B cell (primary cell): ENCODE data around the gene MEAF6. TPM values are rescaled to one million over a fixed set of nuclear protein-coding genes. Genes with fewer than 3 reads are reported as not detected.

Experiments used
- ATAC-seq: fragments of 200-7000 bp; cut with Tn5 transposase; one replicate; pipeline ENCODE4 v1.10.0; 2021; ENCODE audit warnings: low read depth, mild to moderate bottlenecking, moderate number of reproducible peaks, moderate library complexity
- CTCF ChIA-PET: fragments of 350-600 bp; sonication (Branson Sonifier 250); formaldehyde crosslinking; loops from one replicate; lab custom pipeline; 2021; ENCODE audit warnings: antibody characterized with exemption, inconsistent platforms; lab: Charles Lee
- POLR2A ChIA-PET: fragments of 350-600 bp; sonication (Branson Sonifier 250); formaldehyde crosslinking; loops from one replicate; lab custom pipeline; 2021; ENCODE audit warnings: antibody characterized with exemption; lab: Charles Lee
- DNase-seq: peaks from one replicate; pipeline ENCODE4 v3.0.0; 2013
- H2AFZ ChIP-seq: 2 replicates; pipeline ENCODE4 v1.6.1; 2012; ENCODE audit warnings: mild to moderate bottlenecking, low read depth, low read length; ENCODE audit not compliant: insufficient read depth, poor library complexity, severe bottlenecking
- H3K27ac ChIP-seq, 2 donors: 1 replicate in 1 of 2; 2 replicates in 1 of 2; pipeline ENCODE4 v1.5.1; 2012 to 2013; ENCODE audit warnings: low read length in 2 of 2, mild to moderate bottlenecking in 2 of 2, moderate library complexity in 1 of 2
- H3K27me3 ChIP-seq, 4 experiments: fragments of 200-600 bp in 1 of 4; sonication (generic) in 1 of 4; replicated peaks in 1 of 4; 1 replicate in 2 of 4; 2 replicates in 2 of 4; pipeline versions ENCODE4 v1.6.1 to v1.7.0; 2013 to 2016; ENCODE audit warnings: low read length in 3 of 4, mild to moderate bottlenecking in 2 of 4, mixed read lengths in 1 of 4, moderate library complexity in 1 of 4; ENCODE audit not compliant: insufficient read depth in 4 of 4, control insufficient read depth in 3 of 4; ENCODE audit errors: control extremely low read depth in 1 of 4
- H3K36me3 ChIP-seq, 2 experiments: replicated peaks in 1 of 2; 1 replicate in 1 of 2; 2 replicates in 1 of 2; pipeline versions ENCODE4 v1.6.1 to v1.7.1; 2013; ENCODE audit warnings: low read length in 1 of 2; ENCODE audit not compliant: insufficient read depth in 2 of 2, control insufficient read depth in 1 of 2; ENCODE audit errors: control extremely low read depth in 1 of 2, extremely low read depth in 1 of 2
- H3K4me1 ChIP-seq, 2 donors: fragments of 200-600 bp in 1 of 2; sonication (generic) in 1 of 2; 1 replicate in 1 of 2; 2 replicates in 1 of 2; pipeline versions ENCODE4 v1.5.1 to v1.6.1; 2013 to 2017; ENCODE audit warnings: low read length in 2 of 2; ENCODE audit not compliant: control insufficient read depth in 2 of 2, insufficient read depth in 2 of 2
- H3K4me2 ChIP-seq: replicated peaks from 2 replicates; pipeline ENCODE3; 2012; ENCODE audit warnings: mild to moderate bottlenecking, low read depth, low read length; ENCODE audit not compliant: poor library complexity, severe bottlenecking
- H3K4me3 ChIP-seq, 5 experiments: fragments of 200-600 bp in 1 of 5; sonication (generic) in 1 of 5; 1 replicate in 3 of 5; 2 replicates in 2 of 5; pipeline versions ENCODE4 v1.5.1 to v1.7.0; 2011 to 2016; ENCODE audit warnings: low read length in 4 of 5, mild to moderate bottlenecking in 4 of 5, low read depth in 2 of 5, control low read depth in 1 of 5, moderate library complexity in 1 of 5; ENCODE audit not compliant: insufficient read depth in 1 of 5; ENCODE audit errors: control extremely low read depth in 1 of 5, extremely low read depth in 1 of 5
- H3K79me2 ChIP-seq: fragments of 200-600 bp; sonication (generic); one replicate; pipeline ENCODE4 v1.6.0; 2016; ENCODE audit warnings: low read length; ENCODE audit not compliant: control insufficient read depth, insufficient read depth
- H3K9ac ChIP-seq: fragments of 200-600 bp; sonication (generic); 2 replicates; pipeline ENCODE4 v1.6.1; 2017; ENCODE audit warnings: mild to moderate bottlenecking, low read length, moderate library complexity
- H3K9me3 ChIP-seq, 3 donors: one replicate each; pipeline versions ENCODE4 v1.6.1 to v1.7.1; 2013; ENCODE audit warnings: low read length in 2 of 3; ENCODE audit not compliant: control insufficient read depth in 2 of 3, insufficient read depth in 1 of 3; ENCODE audit errors: control extremely low read depth in 1 of 3
- H4K20me1 ChIP-seq: 2 replicates; pipeline ENCODE4 v1.6.0; 2012; ENCODE audit warnings: mild to moderate bottlenecking, low read length; ENCODE audit not compliant: insufficient read depth, control insufficient read depth, poor library complexity, severe bottlenecking
- H3K27ac Mint-ChIP-seq: one replicate; pipeline ENCODE4 v1.8.0; 2021; ENCODE audit warnings: mixed read lengths
- H3K27me3 Mint-ChIP-seq: one replicate; pipeline ENCODE4 v1.8.0; 2021; ENCODE audit warnings: mixed read lengths
- H3K4me1 Mint-ChIP-seq: one replicate; pipeline ENCODE4 v1.8.0; 2021; ENCODE audit warnings: mixed read lengths
- H3K4me3 Mint-ChIP-seq: one replicate; pipeline ENCODE4 v1.8.0; 2021; ENCODE audit warnings: mixed read lengths
- H3K9me3 Mint-ChIP-seq: one replicate; pipeline ENCODE4 v1.8.0; 2022; ENCODE audit warnings: mixed read lengths; ENCODE audit not compliant: insufficient read depth
- EZH2 ChIP-seq: IDR thresholded peaks from 2 replicates; pipeline ENCODE4 v1.6.1; 2012; ENCODE audit warnings: borderline replicate concordance, low read depth, mild to moderate bottlenecking, moderate library complexity, low read length; ENCODE audit not compliant: insufficient read depth, poor library complexity, severe bottlenecking
- WGBS: methylation state at CpG from one replicate; pipeline ENCODE4 v1.1.5; 2013; ENCODE audit warnings: missing lambda C conversion rate; ENCODE audit not compliant: insufficient coverage; 5-methylcytosine and 5-hydroxymethylcytosine counted together
- intact Hi-C: fragments of 100-400 bp; cut with micrococcal nuclease; formaldehyde crosslinking; loops from one replicate; pipeline ENCODE4 v1.10.0; 2022
- polyA plus RNA-seq: library from polyadenylated mRNA; depleted of rRNA; stranded (reverse); fragments of >200 nt; gene quantifications from 2 replicates; pipeline ENCODE4 v1.2.3, GENCODE V29; 2012
- total RNA-seq, 2 donors: library from RNA; stranded (reverse); fragments of 120-200 nt in 1 of 2; gene quantifications; 1 replicate in 1 of 2; 2 replicates in 1 of 2; pipeline versions ENCODE4 v1.2.3 to v1.2.4, GENCODE V29; 2013 to 2022
- TF ChIP-seq, protein P1 (sequence below): fragments of 200-600 bp; IDR thresholded peaks from one replicate; pipeline ENCODE4 v1.8.0; 2022; ENCODE audit warnings: antibody characterized with exemption, mild to moderate bottlenecking

Gene MEAF6
- total and polyA plus RNA-seq, 2 donors (not counting 1 experiment from before 2014, with no cell fraction given) = 52.5 to 84.2 TPM

DNA sequence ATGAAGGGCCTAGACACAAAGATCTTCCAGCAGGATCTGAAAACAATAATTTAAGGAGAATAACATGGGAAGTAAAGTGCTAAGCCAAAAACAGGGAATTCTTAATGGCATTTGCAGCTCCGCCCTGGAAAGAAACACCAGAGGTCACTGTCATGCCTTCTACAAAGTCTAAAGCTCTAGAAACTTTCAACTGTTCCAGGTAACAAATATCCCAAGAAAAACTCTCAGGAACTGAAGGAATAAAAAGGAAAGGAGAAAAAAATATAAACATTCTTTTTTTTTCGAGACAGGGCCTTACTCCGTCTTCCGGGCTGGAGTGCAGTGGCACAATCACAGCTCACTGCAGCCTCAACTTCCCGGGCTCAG lies 27.0 kb downstream of the MEAF6 start:
- TF ChIP-seq, protein P1, sequence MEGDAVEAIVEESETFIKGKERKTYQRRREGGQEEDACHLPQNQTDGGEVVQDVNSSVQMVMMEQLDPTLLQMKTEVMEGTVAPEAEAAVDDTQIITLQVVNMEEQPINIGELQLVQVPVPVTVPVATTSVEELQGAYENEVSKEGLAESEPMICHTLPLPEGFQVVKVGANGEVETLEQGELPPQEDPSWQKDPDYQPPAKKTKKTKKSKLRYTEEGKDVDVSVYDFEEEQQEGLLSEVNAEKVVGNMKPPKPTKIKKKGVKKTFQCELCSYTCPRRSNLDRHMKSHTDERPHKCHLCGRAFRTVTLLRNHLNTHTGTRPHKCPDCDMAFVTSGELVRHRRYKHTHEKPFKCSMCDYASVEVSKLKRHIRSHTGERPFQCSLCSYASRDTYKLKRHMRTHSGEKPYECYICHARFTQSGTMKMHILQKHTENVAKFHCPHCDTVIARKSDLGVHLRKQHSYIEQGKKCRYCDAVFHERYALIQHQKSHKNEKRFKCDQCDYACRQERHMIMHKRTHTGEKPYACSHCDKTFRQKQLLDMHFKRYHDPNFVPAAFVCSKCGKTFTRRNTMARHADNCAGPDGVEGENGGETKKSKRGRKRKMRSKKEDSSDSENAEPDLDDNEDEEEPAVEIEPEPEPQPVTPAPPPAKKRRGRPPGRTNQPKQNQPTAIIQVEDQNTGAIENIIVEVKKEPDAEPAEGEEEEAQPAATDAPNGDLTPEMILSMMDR = peak; percentile 54
- TF ChIP-seq EZH2 = no peak
- peaks cover 0 to 64% of the 10 kb centered on the region in 2 experiments for H3K36me3 ChIP-seq
- no peak overlapping the region for H3K4me3 Mint-ChIP-seq
- ChIA-PET CTCF (interaction anchor here (0.5 to 22.3 kb wide), 24 partner anchors 10 to 1895 kb away, joined by 3 to 690 read pairs (median 8); partner anchors contain the start of genes MEAF6, MTF1 and ZC3H12A), POLR2A (interaction anchor here (0.7 to 2.3 kb wide), 4 partner anchors 8 to 37 kb away, joined by 3 to 28 read pairs (median 7); partner anchors contain the start of gene ZC3H12A)
- peak overlapping the region; percentile 86 for H3K27ac Mint-ChIP-seq
- H3K4me3 ChIP-seq = no peak overlapping the region
- H4K20me1 ChIP-seq = peaks cover 21% of the 10 kb centered on the region
- H3K9me3 Mint-ChIP-seq = no peaks in the 10 kb centered on the region
- no peaks in the 10 kb centered on the region for H3K9me3 ChIP-seq
- H2AFZ ChIP-seq = no peak overlapping the region
- H3K4me1 Mint-ChIP-seq = peaks cover 20% of the 10 kb centered on the region
- no peak overlapping the region for H3K4me2 ChIP-seq
- no peaks in the 10 kb centered on the region for H3K79me2 ChIP-seq
- intact Hi-C loops = loop anchor here (1.0 kb wide), 4 partner anchors 8 to 195 kb away; partner anchors contain the start of gene ZC3H12A
- no peaks in the 10 kb centered on the region for H3K27me3 Mint-ChIP-seq
- peaks cover 11 to 14% of the 10 kb centered on the region in 2 donors for H3K4me1 ChIP-seq
- no peaks in the 10 kb centered on the region for H3K27me3 ChIP-seq
- no peak overlapping the region for H3K27ac ChIP-seq
- no CpG with 5 or more reads among the region's 5 CpGs for WGBS
- ATAC-seq (no peak), DNase-seq (no peak)
- no peak overlapping the region for H3K9ac ChIP-seq
